ENCODE measurements around the gene CLRN1. TPM values are rescaled to one million over a fixed set of nuclear protein-coding genes. Genes with fewer than 3 reads are reported as not detected.

Gene CLRN1
- total RNA-seq, 2 experiments from 2014 or later, result not detected

DNA sequence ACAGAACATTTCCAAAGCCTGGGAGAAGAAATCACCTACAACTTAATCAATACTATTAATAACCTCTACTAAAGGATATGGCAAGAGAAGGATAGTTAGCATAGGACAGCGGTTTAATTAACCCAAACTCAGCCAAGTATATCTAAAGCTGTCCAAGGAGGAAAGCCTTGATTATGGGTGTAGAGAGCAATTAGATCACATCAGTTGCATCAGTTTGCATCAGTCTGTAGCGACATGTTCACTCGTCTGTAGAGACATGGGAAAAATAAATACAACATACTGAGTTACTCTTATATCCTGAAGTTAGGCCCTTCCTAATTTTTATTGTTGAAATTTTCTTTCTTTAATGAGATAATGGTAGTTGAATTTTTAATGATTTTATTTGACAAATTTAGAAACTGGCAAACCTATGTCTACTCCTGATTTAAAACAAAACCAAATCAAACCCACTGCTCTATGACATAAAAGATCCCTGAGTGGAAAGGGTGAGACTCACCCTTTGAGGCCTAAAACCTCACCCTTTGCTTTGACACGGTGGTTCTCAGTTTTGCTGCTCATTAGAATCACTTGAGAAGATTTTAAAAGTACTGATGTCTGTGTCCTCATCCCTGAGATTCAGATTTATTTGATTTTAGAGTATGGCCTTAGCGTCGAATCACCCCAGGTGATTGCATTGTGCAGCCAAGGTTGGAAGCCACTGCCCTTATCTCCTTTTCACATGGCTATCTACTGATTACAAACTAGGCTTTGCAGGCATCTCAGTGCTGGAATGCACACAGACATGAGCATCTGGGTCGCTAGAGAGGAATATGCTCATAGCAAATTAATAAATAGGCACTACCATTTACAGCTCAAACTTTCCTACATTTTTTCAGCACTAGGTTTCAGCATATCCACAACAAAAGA, 2.8 kb upstream of the CLRN1 start:
- ChIA-PET CTCF (ENCODE audit: unreplicated experiment) (no interaction called here), POLR2A (no interaction called here)
- no peak for DNase-seq (ENCODE audit: low spot score)
- no peaks in the 10 kb centered on the region for H3K9me2 ChIP-seq (ENCODE audit: insufficient read depth, low read length)
- H3K36me3 ChIP-seq (ENCODE audit: insufficient read depth, low read length), result no peaks in the 10 kb centered on the region
- H3K4me3 ChIP-seq (ENCODE audit: low read depth, low read length, poor library complexity, severe bottlenecking), result no peak overlapping the region
- intact Hi-C loops (cut with micrococcal nuclease; ENCODE audit: unreplicated experiment), result no loop called here
- H3K9me3 ChIP-seq (ENCODE audit: low read length), result no peaks in the 10 kb centered on the region
- no TSS peak for BruUV-seq (replicated peaks)
- H3K79me2 ChIP-seq (ENCODE audit: insufficient read depth, low read depth, low read length), result no peaks in the 10 kb centered on the region
- H3K4me1 ChIP-seq (ENCODE audit: insufficient read depth, low read length, poor library complexity, severe bottlenecking), result no peaks in the 10 kb centered on the region
- TF ChIP-seq, protein P1, sequence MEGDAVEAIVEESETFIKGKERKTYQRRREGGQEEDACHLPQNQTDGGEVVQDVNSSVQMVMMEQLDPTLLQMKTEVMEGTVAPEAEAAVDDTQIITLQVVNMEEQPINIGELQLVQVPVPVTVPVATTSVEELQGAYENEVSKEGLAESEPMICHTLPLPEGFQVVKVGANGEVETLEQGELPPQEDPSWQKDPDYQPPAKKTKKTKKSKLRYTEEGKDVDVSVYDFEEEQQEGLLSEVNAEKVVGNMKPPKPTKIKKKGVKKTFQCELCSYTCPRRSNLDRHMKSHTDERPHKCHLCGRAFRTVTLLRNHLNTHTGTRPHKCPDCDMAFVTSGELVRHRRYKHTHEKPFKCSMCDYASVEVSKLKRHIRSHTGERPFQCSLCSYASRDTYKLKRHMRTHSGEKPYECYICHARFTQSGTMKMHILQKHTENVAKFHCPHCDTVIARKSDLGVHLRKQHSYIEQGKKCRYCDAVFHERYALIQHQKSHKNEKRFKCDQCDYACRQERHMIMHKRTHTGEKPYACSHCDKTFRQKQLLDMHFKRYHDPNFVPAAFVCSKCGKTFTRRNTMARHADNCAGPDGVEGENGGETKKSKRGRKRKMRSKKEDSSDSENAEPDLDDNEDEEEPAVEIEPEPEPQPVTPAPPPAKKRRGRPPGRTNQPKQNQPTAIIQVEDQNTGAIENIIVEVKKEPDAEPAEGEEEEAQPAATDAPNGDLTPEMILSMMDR (conservative IDR thresholded peaks at IDR 0.05; ENCODE audit: low read length), result no peak
- no peak for TF ChIP-seq EZH2phosphoT487 (IDR thresholded peaks at IDR 0.05; ENCODE audit: borderline replicate concordance, low read depth, low read length)
- no peaks in the 10 kb centered on the region for H4K20me1 ChIP-seq (ENCODE audit: insufficient read depth, low read length)
- no peak overlapping the region for H2AFZ ChIP-seq (ENCODE audit: low read length)
- H3K4me2 ChIP-seq (ENCODE audit: low read length), result no peak overlapping the region
- H3K27ac ChIP-seq (ENCODE audit: low read depth, low read length, poor library complexity, severe bottlenecking), result no peak overlapping the region

GRCh38 chr3:150970665-150971324, 1.7 kb downstream of the CLRN1 start:
- no peaks in the 10 kb centered on the region for H4K20me1 ChIP-seq (ENCODE audit: insufficient read depth, low read length)
- H3K27ac ChIP-seq (ENCODE audit: low read depth, low read length, poor library complexity, severe bottlenecking), result no peak overlapping the region
- no peak for DNase-seq (ENCODE audit: low spot score)
- H3K4me3 ChIP-seq (ENCODE audit: low read depth, low read length, poor library complexity, severe bottlenecking), result no peak overlapping the region
- H3K9me3 ChIP-seq (ENCODE audit: low read length), result no peaks in the 10 kb centered on the region
- H2AFZ ChIP-seq (ENCODE audit: low read length), result no peak overlapping the region
- no TSS peak for BruUV-seq (replicated peaks)
- no peaks in the 10 kb centered on the region for H3K79me2 ChIP-seq (ENCODE audit: insufficient read depth, low read depth, low read length)
- TF ChIP-seq, protein P1 (conservative IDR thresholded peaks at IDR 0.05; ENCODE audit: low read length), result no peak
- no peak for TF ChIP-seq EZH2phosphoT487 (IDR thresholded peaks at IDR 0.05; ENCODE audit: borderline replicate concordance, low read depth, low read length)
- no peak overlapping the region for H3K4me2 ChIP-seq (ENCODE audit: low read length)
- POLR2A ChIA-PET, result interaction anchor here (0.6 kb wide), 1 partner anchor 1075 kb away, joined by 4 read pairs; no protein-coding TSS in a partner anchor
- intact Hi-C loops (cut with micrococcal nuclease; ENCODE audit: unreplicated experiment), result no loop called here
- H3K4me1 ChIP-seq (ENCODE audit: insufficient read depth, low read length, poor library complexity, severe bottlenecking), result no peaks in the 10 kb centered on the region
- H3K9me2 ChIP-seq (ENCODE audit: insufficient read depth, low read length), result no peaks in the 10 kb centered on the region
- CTCF ChIA-PET (ENCODE audit: unreplicated experiment), result no interaction called here
- H3K36me3 ChIP-seq (ENCODE audit: insufficient read depth, low read length), result no peaks in the 10 kb centered on the region
